ENCODE results near the gene LRFN2. TPM values are rescaled to one million over a fixed set of nuclear protein-coding genes. Genes with fewer than 3 reads are reported as not detected.

Gene LRFN2
- total and polyA plus RNA-seq, 2 of the 8 experiments (the other 6 are each of a cell fraction or from before 2014, with no cell fraction given), result 2.3 TPM

- Histone ChIP-seq H2AFZ (ENCODE audit: low read length) (no peak overlapping the region), H3K27ac (ENCODE audit: low read depth, low read length) (no peak overlapping the region), H2AK5ac (ENCODE audit: low read depth, low read length) (no peak overlapping the region), H3K23ac (ENCODE audit: insufficient read length) (no peak overlapping the region), H2BK12ac (ENCODE audit: low read depth, low read length) (peak overlapping the region; percentile 10; the same call in 1 of the 2 replicates), H3K4me2 (ENCODE audit: insufficient read depth in 1 of 2, low read depth in 2 of 2, low read length in 2 of 2) (peak overlapping the region in 1 of 2 experiments; percentile 88; a peak in 1 of 4 replicates), H3K18ac (ENCODE audit: extremely low read depth, low read length) (no peak overlapping the region), H4K5ac (ENCODE audit: insufficient read length, low read depth, low read length) (no peak overlapping the region), H3K9ac (replicated peaks in 1 of 4; ENCODE audit: extremely low read depth in 1 of 4, low read depth in 3 of 4, low read length in 3 of 4) (no peak overlapping the region), H3K14ac (ENCODE audit: insufficient read length) (no peak overlapping the region), H3K79me2 (ENCODE audit: control insufficient read depth in 1 of 2, insufficient read depth in 2 of 2, low read length in 2 of 2) (no peaks in the 10 kb centered on the region), H4K91ac (replicated peaks; ENCODE audit: insufficient read length, low read length) (no peak overlapping the region), H3K56ac (replicated peaks; ENCODE audit: insufficient read length, low read depth, low read length) (no peak overlapping the region), H3K4ac (replicated peaks; ENCODE audit: insufficient read length, low read depth, low read length) (no peak overlapping the region), H3K4me1 (replicated peaks in 1 of 4; ENCODE audit: control insufficient read depth in 3 of 4, insufficient read depth in 4 of 4, low read length in 3 of 4) (peaks cover 13 to 24% (median 17%) of the 10 kb centered on the region in 4 experiments), H3K23me2 (ENCODE audit: low read depth, low read length) (peaks cover 13% of the 10 kb centered on the region), H2BK120ac (replicated peaks; ENCODE audit: low read depth, low read length) (no peak overlapping the region), H2BK15ac (ENCODE audit: low read length) (peak overlapping the region; percentile 53; the same call in 1 of the 2 replicates), H3K27me3 (replicated peaks in 1 of 4; ENCODE audit: control insufficient read depth in 3 of 4, extremely low read depth in 1 of 4, insufficient read depth in 3 of 4, low read length in 3 of 4) (peaks cover 3 to 23% (median 19%) of the 10 kb centered on the region in 4 experiments; a peak in 6 of 7 replicates), H4K8ac (ENCODE audit: extremely low read depth, insufficient read depth, low read length) (no peak overlapping the region), H4K20me1 (replicated peaks in 1 of 2; ENCODE audit: control insufficient read depth in 1 of 2, insufficient read depth in 2 of 2, low read length in 2 of 2) (no peaks in the 10 kb centered on the region), H3K36me3 (ENCODE audit: control insufficient read depth in 2 of 4, insufficient read depth in 4 of 4, low read length in 3 of 4) (no peaks in the 10 kb centered on the region), H2BK20ac (ENCODE audit: low read length) (no peak overlapping the region), H3K4me3 (ENCODE audit: extremely low read depth in 1 of 4, insufficient read depth in 2 of 4, low read depth in 3 of 4, low read length in 4 of 4) (0 out of 8 replicates have a peak overlapping the region, but pooled peaks of 1 of the 4 experiments have one; percentile 76), H3K79me1 (ENCODE audit: low read depth, low read length) (no peaks in the 10 kb centered on the region), H2BK5ac (ENCODE audit: low read depth, low read length) (no peak overlapping the region), H3K9me3 (ENCODE audit: insufficient read depth in 2 of 2, low read depth in 1 of 2, low read length in 1 of 2) (no peaks in the 10 kb centered on the region)
- FAIRE-seq, result peak; percentile 52
- DNase-seq (ENCODE audit: low read depth in 1 of 2, low spot score in 2 of 2), result no peak
- ChIA-PET CTCF (ENCODE audit: partially characterized antibody) (interaction anchor here (0.7 to 11.1 kb wide), 31 partner anchors 10 to 412 kb away, joined by 3 to 136 read pairs (median 4); no protein-coding TSS in a partner anchor), POLR2A (ENCODE audit: partially characterized antibody) (interaction anchor here (1.0 to 1.4 kb wide), 4 partner anchors 9 to 260 kb away, joined by 3 to 4 read pairs (median 3); no protein-coding TSS in a partner anchor)
- 84% methylated on average over 7 of the region's 7 CpGs; no CpG with 5 or more reads in 1 of the 2 experiments for WGBS, 2 experiments (ENCODE audit: extremely low coverage in 1 of 2, insufficient coverage in 1 of 2, insufficient read length in 1 of 2, insufficient replicate concordance in 2 of 2, low coverage in 1 of 2, low lambda C conversion rate in 2 of 2, missing lambda C conversion rate in 1 of 2)
- TF ChIP-seq CTCF (IDR thresholded peaks at IDR 0.05; ENCODE audit: control extremely low read depth in 1 of 3, insufficient read depth in 1 of 3, low read depth in 1 of 3, low read length in 3 of 3) (peak in 2 of 3 experiments; percentile 20 to 21; a peak in 2 of 4 replicates), CBX8 (IDR thresholded peaks at IDR 0.05; ENCODE audit: borderline replicate concordance, low read depth, low read length) (no peak), NANOG (IDR thresholded peaks at IDR 0.05; ENCODE audit: insufficient read depth, low read depth, low read length, poor library complexity, severe bottlenecking) (no peak), USF2 (IDR thresholded peaks at IDR 0.05; ENCODE audit: low read length) (no peak), KDM5A (IDR thresholded peaks at IDR 0.05; ENCODE audit: low read length) (no peak), RAD21 (IDR thresholded peaks at IDR 0.05 in 1 of 2, conservative IDR thresholded peaks at IDR 0.05 in 1 of 2; ENCODE audit: low read depth in 2 of 2, low read length in 2 of 2) (peak; percentile 31 to 47), MAX (IDR thresholded peaks at IDR 0.05) (peak; percentile 49; the same call in 1 of the 2 replicates), YY1 (IDR thresholded peaks at IDR 0.05; ENCODE audit: low read depth, low read length) (no peak)
Observed at GRCh38 chr6:40588480-40588879, 1.3 kb upstream of the LRFN2 start.

All from H1 (cell line).